Spleen (tissue), 7 donors: Measurements from ENCODE around the gene GHRHR.

ENCODE experiments used
- CTCF ChIP-seq, 11 experiments: fragments of 200-600 bp in 7 of 11; fragments of 450-650 bp in 4 of 11; sonication (generic) in 4 of 11; IDR thresholded peaks in 8 of 11; conservative IDR thresholded peaks in 3 of 11; 1 replicate in 7 of 11; 2 replicates in 4 of 11; pipeline versions ENCODE4 v1.4.0 to v1.8.0; 2016 to 2021; ENCODE audit warnings: antibody characterized with exemption in 11 of 11, inconsistent platforms in 4 of 11, mild to moderate bottlenecking in 1 of 11
- POLR2AphosphoS5 ChIP-seq, 3 donors: sonication (generic); formaldehyde crosslinking; IDR thresholded peaks; one replicate each; pipeline ENCODE4 v1.5.1; 2017; ENCODE audit warnings: antibody characterized with exemption in 3 of 3
- donor health status: DM: no; HTN: no; CAD: no; lungs with moderate emphysema.
- donor health status: DM: no; HTN: no; CAD: no.
- donor health status: DM: no; HTN: no; CAD: no.

- TF ChIP-seq CTCF (IDR thresholded peaks at IDR 0.05 in 8 of 11, conservative IDR thresholded peaks at IDR 0.05 in 3 of 11), result no peak
- TF ChIP-seq POLR2AphosphoS5 (IDR thresholded peaks at IDR 0.05), result no peak
Observed at GRCh38 chr7:30968747-30969603, 5.2 kb downstream of the GHRHR start.
